Heart left ventricle (tissue), 13 donors: Measurements from ENCODE around the gene KRTAP5-1.

ENCODE experiments used
- CTCF ChIP-seq, 12 donors: fragments of 200-600 bp; sonication (generic) in 4 of 12; IDR thresholded peaks; one replicate each; pipeline versions ENCODE4 v1.5.0 to v1.8.0; 2018 to 2022; ENCODE audit warnings: antibody characterized with exemption in 12 of 12, mild to moderate bottlenecking in 5 of 12
- POLR2A ChIP-seq, 2 donors: fragments of 450-650 bp; IDR thresholded peaks; one replicate each; pipeline ENCODE4 v1.6.1; 2017; ENCODE audit warnings: antibody characterized with exemption in 2 of 2, mild to moderate bottlenecking in 2 of 2, moderate library complexity in 2 of 2
- donor health status: ischemic (EF 13 %, LVEDD 7.1; RV severe dilation, severe dysfunction).
- donor health status: DM: no; HTN: yes; CAD: no.
- donor health status: DM: no; HTN: no; CAD: no.
- donor health status: ischemic (EF 25% LVEDD 6.9; RV normal size, moderate dysfunction).
- donor health status: ischemic (EF 25% LVEDD 5.7; RV mildly dilated, moderate dysfunction).
- donor health status: ischemic (EF 35%, LVEDD 5.7; RV mildly dilated, moderate dysfunction).
- donor health status: nonischemic (EF 11% LVEDD 7.7; RV severe dilation, severe dysfunction).
- donor health status: DM: yes; HTN: yes; CAD: no.
- donor health status: PGD.
- donor health status: ischemic (EF 29% LVEDD 5.4; RV normal size, mild dysfunction).
- donor health status: nonischemic (EF 23%, LVEDD 6.1; RV moderate dilation, normal function).

GRCh38 chr11:1572197-1573076 is 12.6 kb downstream of the KRTAP5-1 start, which contains the start of gene DUSP8:
- TF ChIP-seq CTCF (IDR thresholded peaks at IDR 0.05) (no peak), POLR2A (IDR thresholded peaks at IDR 0.05) (peak in 1 of 2 donors; percentile 47)
